Hematopoietic multipotent progenitor cell treated with erythropoietin and hydrocortisone succinate and interleukin-3 and kit ligand, for 8 days (in vitro differentiated cells): ENCODE results near the gene CCDC86.

ENCODE experiments used
- DNase-seq: peaks from one replicate; pipeline ENCODE4 v3.0.0-alpha.2; 2015

The CCDC86 gene

DNA sequence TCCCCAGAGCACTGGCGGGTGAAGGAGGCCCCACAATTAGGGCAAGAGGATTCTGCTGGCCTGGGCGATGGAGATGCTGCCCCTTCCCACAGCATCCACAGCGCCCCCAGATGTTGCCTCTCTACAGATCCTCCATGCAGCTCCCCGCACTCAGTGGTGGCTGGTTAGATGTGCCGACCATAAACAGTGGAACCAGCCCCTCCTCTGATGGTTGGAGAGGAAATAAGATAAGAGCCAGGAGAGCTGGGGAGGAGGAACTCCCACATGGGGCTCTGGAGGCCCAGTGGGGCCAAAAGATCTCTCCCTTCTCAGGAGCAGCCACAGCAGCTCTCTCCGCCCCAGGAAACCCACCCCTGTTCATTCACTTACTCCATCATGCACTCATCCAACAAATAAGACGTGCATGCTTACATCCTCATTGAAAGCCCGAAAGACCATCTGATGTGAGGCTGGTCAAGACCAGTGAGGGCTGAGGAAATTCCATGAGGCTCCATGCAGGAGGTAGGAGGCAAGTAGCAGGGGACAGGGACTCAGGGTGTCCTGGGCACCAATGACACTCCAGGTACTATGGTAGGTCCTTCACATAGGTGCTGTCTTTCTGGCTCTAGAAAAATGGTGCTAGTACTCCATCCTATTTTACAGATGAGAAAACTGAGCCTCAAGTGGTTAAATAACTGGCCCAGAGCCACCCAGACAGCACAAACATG lies 12.4 kb downstream of the CCDC86 start:
- peak; percentile 71 for DNase-seq

DNA sequence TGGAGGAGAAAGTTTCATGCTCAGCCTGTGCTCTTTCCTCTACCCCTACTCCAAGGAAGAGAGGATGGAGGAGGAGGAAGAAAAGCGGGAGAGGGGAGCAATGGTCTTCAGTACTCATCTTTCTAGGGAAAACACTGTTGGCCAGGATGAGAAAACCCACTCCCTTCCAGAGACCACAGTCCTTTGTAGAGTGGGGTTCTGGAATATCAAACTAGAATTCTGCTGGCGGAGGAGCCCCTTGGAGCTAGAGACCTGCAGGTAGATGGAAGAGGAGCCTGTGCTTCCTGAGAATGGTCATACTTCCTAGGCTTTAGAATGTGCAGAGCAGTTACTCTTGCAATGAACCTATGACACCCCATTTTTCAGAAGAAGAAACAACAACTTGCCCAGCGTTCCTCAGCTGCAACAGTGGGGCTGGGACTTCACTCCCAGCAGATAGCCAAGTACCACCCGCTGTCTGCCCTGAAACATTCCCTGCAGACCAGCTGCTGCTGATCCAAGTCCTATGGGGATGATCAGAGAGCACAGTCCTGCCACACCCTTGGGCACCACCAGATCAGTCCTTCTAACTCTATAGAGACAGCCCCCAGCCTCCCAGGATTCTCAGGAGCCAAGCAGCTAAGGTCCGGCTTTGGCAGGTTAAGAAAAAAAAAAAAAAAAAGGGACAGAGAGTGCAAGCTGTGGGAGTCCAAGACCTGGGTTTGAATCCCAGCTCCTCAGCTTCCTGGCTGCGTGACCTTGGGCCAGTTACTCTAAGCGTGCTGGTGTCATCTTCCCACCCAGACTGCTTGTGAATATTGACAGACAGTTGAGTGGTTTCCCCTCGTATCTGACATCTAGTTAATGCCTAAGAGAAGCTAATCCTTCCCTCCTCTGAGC lies 13.2 kb downstream of the CCDC86 start:
- DNase-seq = no peak

DNA sequence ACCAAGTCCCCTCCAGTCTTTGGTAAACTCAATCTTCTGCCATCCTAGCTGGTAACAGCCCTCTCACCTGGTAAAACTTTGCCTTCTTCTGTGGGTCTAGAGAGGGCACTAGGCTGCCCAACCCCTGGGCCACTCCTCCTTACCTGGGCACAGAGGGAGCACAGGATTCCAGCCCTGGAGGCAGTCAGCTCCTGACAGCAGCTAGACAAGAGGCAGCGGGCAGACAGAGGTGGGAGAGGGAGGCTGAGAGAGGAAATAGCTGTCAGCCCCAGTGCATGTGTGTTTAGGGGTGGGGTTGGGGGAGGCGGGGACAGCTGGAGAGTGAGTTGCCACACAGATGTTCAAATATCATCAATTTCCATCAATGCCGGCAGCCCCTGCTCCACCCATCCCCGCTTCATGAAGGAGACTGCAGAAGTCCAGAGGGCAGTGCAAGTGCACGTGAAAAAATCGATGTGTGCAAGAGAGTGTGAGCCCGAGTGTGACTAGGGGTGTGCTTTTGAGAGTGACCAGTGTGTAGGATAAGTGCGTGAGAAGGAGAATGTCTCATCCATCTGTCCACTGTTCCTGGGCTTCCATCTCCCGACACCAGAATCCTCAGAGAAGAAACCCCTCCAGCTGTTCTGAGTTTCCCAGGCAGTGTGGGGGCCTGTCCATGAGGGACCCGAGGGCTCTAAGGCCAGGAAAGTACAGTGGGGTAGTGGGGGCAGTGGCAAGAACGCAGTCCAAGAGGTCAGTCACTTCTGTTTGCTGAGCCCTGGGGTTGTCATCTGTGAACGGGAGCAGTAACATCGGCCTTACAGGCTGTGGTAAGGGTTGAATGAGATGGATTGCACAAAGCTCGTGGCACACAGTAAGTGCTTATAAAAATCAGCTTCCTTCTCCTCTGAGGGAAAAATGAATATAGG lies 14.1 kb downstream of the CCDC86 start, which contains the start of gene PTGDR2:
Gene PTGDR2, minus strand, starts transcription at position 225 of the 908 bp plus-strand sequence. CDS start 2,228 bp downstream, outside the sequence.
- peak; percentile 45 for DNase-seq

GRCh38 chr11:60857378-60858232 lies 15.7 kb downstream of the CCDC86 start:
- no peak for DNase-seq

GRCh38 chr11:60858236-60858635 lies 16.3 kb downstream of the CCDC86 start:
- DNase-seq = no peak

GRCh38 chr11:60858731-60859464 lies 17.0 kb downstream of the CCDC86 start:
- no peak for DNase-seq

DNA sequence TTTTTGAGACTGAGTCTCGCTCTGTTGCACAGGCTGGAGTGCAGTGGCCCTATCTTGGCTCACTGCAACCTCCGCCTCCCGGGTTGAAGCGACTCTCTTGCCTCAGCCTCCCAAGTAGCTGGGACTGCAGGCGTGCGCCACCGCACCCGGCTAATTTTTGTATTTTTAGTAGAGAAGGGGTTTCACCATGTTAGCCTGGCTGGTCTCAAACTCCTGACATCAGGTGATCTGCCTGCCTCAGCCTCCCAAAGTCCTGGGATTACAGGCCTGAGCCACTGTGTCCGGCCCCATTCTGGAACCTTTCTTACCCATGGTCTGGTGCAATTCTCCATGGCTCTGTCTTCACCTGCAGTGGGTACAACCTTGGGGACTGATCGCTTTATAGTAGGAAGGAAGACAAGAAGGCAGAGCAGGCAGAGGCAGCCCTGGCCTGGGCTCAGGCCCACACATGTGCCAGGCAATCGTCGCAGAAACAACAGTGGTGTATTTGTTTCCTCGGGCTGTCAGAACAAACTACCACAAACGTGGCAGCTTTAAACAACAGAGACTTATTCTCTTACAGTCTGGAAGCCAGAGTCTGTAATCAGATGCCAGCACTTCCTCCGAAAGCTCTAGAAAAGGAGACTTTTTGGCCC lies 17.8 kb downstream of the CCDC86 start:
- no peak for DNase-seq

DNA sequence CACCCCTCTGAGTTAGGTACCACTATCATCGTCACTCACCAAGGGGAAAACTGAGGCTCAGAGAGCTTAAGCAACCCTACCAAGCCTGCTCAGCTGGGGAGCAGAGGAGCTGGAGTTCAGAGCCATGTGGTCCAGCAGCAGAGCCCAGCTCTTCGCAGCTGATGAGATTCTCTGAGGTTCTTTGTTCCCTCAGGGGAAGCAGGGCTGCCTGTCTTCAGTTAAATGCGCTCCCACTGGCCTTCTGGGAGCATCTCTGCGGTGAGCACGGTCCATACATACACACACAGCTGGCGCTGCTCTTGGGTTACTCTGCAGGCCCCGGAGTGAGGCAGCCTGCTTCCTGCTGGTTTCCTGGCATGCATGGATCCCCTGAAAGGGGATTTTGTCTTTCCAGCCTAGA lies 19.0 kb downstream of the CCDC86 start:
- no peak for DNase-seq

- DNase-seq = no peak
Measured at GRCh38 chr11:60862171-60862570, 20.3 kb downstream of the CCDC86 start.

DNA sequence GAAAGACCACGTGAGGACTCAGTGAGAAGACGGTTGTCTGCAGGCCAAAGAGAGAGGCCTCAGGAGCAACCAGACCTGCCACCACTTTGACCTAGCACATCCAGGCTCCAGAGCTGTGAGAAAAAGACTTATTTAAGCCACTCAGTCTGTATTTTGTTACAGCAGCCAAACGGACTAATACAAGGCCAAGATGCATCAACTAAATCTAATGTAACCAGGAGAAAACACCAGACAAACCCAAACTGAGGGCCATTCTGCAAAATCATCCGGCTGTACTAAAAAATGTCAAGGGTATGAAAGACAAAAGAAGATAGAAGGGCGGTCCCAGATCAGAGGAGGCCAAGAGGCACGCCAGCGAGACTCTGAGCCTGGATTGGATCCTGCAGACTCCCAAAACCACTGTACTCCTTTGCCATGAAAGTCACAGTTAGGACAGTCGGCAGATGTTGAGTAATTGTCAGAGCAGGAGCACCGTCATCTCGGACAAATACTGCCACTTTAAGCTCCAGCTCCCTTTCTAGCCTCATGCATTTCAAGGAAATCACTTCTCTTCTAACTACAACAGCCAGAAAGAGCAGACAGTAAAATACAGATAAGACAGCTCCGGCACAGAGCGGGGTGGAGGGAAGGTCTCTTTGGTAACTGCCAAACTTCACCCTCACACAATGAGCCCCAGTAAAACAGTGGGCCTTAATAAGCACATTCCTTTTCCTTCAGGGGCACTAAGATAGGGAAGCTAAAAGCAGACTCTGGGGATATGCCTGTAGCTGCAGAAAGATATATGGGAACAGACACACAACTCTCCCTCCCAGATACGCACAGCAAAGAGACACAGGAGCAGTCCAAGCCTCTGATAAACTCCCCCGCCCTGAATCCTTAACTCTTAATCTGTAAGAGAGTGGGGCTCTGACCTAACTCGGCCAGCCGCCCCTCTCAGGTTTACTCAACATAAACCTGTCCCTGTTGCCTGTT lies 21.9 kb downstream of the CCDC86 start:
- DNase-seq = peak; percentile 78

DNA sequence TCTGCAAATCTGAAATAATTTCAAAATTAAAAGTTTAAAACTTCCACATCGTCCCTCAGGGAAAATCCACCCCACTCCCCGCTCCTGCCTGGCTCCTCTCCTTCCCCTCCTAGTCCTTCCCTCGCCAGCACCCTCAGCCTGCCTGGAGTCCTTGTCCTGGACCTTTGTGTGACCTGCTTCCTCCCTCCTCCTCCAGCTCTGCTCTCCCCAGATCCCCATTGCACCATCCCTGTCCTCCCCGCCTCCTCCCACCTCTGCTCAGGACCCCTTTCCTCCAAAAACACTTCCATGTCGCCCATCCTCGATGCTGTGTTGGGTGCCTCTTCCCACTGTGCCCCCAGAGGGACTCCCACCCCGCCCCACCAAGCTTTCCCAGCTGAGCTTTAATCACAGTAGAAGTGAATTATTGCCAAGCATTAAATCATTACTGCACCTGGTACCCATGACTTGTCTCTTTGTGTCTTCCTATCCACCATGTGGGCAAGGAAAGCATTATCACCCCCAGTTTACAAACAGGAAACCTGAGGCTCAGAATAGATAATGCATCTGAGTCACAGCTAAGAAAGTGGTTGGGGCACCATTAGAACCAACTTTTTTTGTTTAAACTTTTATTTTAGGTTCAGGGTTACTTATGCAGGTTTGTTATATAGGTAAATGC lies 23.1 kb downstream of the CCDC86 start:
- DNase-seq = peak; percentile 53

DNA sequence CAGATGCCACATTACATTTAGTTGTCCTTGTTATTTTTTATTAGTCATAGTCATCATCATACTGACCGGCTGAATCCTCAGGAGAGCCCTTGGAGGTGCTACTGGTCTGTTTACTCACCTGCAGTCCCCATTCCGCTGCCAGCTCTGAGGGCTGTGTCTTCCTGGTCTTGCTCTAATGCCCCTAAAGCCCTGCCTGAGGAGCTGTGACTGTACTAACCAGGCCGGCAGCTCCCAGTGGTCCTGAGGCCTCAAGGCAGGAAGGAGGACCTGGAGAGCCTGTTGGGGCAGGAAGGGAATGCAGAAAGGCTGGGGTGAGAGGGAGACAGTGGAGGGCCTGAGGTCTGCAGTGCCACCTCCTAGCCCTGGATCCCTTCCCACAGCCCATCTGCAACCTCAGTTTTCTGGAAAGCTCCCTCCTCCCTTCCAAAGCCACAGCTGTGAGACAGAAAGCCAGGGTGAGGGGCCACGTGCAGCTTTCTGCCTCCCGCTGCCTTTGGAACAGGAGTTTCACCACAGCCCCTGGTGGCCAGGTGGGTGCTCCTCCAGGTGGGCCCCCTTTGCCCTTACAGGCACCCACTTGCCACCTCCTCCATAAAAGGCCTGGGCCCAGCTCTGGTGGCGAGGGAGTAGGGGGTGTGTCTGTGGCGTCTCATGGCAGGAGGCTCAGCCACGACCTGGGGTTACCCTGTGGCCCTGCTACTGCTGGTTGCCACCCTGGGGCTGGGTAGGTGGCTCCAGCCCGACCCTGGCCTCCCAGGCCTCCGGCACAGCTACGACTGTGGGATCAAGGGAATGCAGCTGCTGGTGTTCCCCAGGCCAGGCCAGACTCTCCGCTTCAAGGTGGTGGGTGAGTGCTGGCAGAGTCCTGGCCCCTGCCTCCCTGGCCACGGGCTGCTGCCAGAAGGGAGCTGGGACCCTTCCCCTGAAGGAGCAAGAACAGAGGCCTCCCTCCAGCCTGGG lies 25.3 kb downstream of the CCDC86 start, which contains the start of gene ZP1:
Gene ZP1, plus strand, starts transcription at position 632 of the 960 bp plus-strand sequence. Its CDS starts 20 bp downstream, at position 652.
- no peak for DNase-seq

GRCh38 chr11:60867871-60868681 lies 26.2 kb downstream of the CCDC86 start:
- no peak for DNase-seq

DNA sequence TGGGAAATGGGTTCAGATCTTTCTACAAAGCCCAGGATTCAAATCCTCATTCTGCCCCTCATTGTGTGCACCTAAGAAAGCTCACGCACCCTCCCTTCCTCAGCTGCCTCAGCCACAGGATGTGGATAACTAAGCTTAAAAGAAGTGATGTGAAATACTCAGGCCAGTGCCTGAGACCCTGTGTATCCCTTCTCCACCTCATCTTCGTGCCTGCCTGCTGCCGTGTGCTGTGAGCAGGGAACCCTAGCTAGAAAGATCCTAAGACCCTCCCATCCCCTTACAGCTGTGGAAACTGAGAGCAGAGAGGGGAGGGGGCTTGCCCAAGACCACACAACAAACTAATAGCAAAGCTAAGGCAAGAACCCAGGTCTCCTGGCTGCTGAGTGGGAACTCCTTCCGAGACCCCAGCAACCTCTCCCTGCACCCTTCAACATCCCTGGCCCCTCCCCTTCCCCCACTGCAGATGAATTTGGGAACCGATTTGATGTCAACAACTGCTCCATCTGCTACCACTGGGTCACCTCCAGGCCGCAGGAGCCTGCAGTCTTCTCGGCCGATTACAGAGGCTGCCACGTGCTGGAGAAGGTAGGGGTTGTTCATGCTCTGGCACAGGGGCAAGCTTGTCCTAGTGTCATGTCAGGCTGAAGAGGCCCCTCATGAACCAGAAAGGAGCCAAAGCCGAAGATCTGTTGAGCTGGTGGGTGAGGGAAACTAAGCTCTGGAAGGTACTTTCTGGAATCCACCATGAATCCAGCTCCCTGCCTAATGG lies 27.0 kb downstream of the CCDC86 start:
- no peak for DNase-seq

GRCh38 chr11:60869451-60869825 lies 27.5 kb downstream of the CCDC86 start:
- DNase-seq = no peak

- DNase-seq = no peak
Measured at GRCh38 chr11:60870276-60870675, 28.4 kb downstream of the CCDC86 start.
